ENCODE measurements around the gene ODAPH.

ODAPH gene

GRCh38 chr4:75545526-75545925, 10.3 kb upstream of the ODAPH start:
- no peak for DNase-seq

GRCh38 chr4:75547647-75548387, 8.0 kb upstream of the ODAPH start:
- no peak for DNase-seq

GRCh38 chr4:75549019-75549418, 6.8 kb upstream of the ODAPH start:
- DNase-seq = no peak

- DNase-seq = no peak
Measured at GRCh38 chr4:75552452-75552851, 3.4 kb upstream of the ODAPH start.

GRCh38 chr4:75557696-75558095, 1.8 kb downstream of the ODAPH start:
- DNase-seq = no peak

GRCh38 chr4:75561789-75562188, 5.9 kb downstream of the ODAPH start:
- no peak for DNase-seq

GRCh38 chr4:75564023-75564422, 8.2 kb downstream of the ODAPH start:
- no peak for DNase-seq

GRCh38 chr4:75565481-75565880, 9.6 kb downstream of the ODAPH start:
- DNase-seq = no peak

- no peak for DNase-seq
Measured at GRCh38 chr4:75566911-75567310, 11.0 kb downstream of the ODAPH start.

- no peak for DNase-seq
Measured at GRCh38 chr4:75567725-75568124, 11.9 kb downstream of the ODAPH start.

- no peak for DNase-seq
Measured at GRCh38 chr4:75584067-75584466, 28.2 kb downstream of the ODAPH start.

GRCh38 chr4:75593393-75593792, 37.5 kb downstream of the ODAPH start:
- DNase-seq = no peak

GRCh38 chr4:75596061-75596460, 40.2 kb downstream of the ODAPH start:
- DNase-seq = no peak

- no peak for DNase-seq
Measured at GRCh38 chr4:75598390-75598789, 42.5 kb downstream of the ODAPH start.

- no peak for DNase-seq
Measured at GRCh38 chr4:75599647-75600046, 43.8 kb downstream of the ODAPH start.

GRCh38 chr4:75605928-75606327, 50.1 kb downstream of the ODAPH start:
- no peak for DNase-seq

GRCh38 chr4:75612306-75612705, 56.4 kb downstream of the ODAPH start:
- DNase-seq = no peak

All from activated CD4-positive, CD25-positive, alpha-beta regulatory T cell (primary cell).